HG03354 (cell line): ENCODE data around the gene SKI.

Experiments used
- ATAC-seq: cut with Tn5 transposase; IDR thresholded peaks from one replicate; pipeline ENCODE4 v1.9.1; 2021; ENCODE audit warnings: mild to moderate bottlenecking; ENCODE audit not compliant: unreplicated experiment, poor library complexity, severe bottlenecking

The SKI gene

DNA sequence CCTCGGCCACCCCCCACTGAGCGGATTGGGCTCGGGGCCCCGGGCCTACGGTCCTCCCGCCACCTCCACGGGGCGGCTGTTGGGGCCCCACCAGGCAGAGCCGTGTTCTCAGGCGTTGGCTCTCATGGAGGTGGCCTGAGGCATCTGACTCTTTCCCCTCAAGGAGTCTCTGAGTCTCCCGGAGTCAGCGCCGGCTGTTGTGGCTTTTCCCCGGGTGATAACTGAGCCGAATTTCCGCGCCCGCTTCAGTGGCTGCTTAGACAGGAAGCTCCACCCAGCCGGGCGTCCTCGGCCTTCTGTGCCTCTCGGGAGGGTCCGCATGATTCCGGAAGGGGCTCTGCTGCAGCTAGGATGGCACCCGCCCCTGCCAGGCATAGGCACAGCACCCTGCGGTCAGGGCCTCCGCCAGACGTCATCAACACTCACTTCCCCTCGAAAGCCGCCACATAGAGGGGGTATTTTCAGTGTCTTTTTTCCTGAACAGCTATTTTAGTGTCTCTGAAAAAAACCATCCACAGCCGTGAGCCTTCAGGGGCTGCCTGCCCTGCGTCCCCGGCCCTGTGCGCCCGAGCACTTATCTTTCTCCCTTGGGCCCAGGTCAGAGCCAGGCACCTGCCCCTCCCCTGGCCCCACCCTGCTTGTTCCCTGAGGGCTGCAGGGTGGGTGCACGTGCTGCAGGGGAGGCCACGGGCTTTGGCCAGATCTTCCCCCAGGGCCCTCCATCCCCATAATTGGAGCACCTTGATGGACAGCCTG, 72.9 kb downstream of the SKI start:
- ATAC-seq: peak; percentile 63

DNA sequence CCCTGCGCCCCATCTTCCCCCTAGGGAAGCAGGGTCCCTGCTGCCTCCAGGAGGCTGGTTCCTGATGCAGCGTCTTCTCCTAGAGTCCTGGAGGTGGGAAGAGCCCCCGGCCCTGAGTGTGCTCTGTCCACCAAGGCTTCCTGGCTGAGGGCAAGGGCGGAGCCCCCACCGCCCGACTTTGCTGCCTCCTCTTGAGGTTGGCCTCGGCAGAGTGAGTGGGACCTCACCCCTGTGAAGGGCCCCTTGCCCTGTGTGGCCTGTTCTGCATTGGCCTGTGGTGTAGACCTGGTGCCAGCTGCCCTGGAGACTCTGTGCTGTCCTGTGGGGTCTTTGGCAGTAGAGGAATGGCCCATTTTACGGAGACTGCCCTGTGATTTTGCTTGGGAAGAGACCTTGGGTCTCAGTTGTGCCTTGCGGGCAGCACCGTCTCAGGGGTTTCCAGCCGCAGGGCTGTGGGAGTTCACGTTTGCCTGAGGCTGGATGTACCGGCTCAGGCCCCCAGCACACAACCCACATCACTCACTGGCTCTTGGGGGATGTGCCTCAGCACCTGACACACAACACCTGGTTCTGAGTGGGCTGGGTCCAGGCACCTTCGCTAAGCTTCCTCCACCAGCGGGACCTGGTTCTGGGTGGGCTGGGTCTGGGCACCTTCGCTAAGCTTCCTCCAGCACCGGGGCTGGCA, 73.6 kb downstream of the SKI start:
- no peak for ATAC-seq

DNA sequence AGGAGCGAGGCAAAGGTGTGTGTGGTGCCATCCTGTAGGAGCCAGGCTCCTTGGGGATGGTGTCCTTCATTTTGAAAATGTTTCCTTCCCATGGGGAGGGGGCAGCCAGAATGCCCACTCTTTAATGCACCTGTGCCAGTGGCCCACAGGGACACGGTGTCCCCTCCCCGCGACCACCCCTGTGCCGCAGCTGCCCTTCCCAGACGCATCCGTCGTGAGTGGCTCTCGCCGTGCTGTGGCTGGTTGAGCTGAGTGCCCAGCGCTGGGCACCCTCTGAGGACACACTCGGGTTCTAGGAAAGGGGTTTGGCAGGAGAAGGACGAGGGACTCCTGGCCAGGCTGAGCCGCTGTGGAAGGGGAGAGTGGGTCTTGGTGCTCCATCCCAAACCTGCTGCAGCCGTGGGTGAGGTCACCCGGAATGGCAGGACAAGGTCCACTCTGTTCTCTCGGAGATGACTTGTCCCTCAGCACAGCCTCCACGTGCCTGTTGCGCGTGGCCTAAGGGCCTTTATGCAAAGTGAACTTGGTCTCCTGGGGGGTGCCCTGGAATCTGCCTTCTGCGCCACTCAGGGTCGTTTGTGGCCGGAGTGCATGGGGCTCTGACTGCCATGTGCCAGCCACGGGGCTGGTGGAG, 74.3 kb downstream of the SKI start:
- no peak for ATAC-seq

DNA sequence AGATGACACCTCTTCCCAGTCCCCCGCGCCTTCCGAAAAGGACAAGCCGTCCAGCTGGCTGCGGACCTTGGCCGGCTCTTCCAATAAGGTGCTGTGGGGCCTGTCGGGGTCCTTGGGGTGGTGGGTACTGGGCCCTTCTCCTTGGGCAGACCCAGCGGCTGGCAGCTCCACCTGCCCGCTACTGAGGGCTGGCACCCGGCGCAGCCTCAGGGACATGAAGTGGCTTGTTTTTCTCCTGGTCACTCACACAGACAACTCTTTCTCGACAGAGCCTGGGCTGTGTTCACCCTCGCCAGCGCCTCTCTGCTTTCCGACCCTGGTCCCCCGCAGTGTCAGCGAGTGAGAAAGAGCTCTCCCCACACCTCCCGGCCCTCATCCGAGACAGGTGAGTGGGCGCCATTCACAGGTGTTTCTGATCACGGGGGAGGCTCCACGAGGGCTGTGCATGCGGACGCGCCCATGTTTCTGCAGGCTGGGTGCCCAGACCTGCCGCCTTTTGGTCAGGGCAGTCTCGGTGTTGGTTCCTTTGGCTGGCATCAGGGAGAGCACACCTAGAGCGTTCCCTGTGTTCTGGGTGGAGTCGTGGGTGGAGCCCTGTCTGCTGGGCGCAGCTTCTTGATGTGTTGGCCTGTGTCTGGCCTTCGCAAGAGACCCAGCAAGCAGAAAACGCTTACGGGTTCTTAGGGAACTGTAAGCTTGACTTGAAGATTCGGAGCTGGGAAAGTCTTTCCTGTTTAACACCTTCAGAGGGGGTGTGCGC, 75.1 kb downstream of the SKI start:
- ATAC-seq: no peak

DNA sequence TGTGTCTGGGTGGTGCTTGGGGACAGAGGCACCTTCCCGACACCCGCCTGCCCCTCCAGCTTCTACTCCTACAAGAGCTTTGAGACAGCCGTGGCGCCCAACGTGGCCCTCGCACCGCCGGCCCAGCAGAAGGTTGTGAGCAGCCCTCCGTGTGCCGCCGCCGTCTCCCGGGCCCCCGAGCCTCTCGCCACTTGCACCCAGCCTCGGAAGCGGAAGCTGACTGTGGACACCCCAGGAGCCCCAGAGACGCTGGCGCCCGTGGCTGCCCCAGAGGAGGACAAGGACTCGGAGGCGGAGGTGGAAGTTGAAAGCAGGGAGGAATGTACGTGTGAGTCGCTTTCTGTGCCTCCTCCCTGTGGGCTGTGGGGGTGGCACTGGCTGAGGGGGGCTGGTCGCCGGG, 75.7 kb downstream of the SKI start:
- ATAC-seq: no peak

DNA sequence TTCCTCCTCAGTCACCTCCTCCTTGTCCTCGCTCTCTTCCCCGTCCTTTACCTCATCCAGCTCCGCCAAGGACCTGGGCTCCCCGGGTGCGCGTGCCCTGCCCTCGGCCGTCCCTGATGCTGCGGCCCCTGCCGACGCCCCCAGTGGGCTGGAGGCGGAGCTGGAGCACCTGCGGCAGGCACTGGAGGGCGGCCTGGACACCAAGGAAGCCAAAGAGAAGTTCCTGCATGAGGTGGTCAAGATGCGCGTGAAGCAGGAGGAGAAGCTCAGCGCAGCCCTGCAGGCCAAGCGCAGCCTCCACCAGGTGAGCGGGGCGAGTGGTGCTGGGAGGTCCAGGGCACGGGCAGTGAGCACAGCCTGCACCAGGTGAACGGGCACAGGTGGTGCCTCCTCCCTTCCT, 76.2 kb downstream of the SKI start:
- ATAC-seq: no peak

DNA sequence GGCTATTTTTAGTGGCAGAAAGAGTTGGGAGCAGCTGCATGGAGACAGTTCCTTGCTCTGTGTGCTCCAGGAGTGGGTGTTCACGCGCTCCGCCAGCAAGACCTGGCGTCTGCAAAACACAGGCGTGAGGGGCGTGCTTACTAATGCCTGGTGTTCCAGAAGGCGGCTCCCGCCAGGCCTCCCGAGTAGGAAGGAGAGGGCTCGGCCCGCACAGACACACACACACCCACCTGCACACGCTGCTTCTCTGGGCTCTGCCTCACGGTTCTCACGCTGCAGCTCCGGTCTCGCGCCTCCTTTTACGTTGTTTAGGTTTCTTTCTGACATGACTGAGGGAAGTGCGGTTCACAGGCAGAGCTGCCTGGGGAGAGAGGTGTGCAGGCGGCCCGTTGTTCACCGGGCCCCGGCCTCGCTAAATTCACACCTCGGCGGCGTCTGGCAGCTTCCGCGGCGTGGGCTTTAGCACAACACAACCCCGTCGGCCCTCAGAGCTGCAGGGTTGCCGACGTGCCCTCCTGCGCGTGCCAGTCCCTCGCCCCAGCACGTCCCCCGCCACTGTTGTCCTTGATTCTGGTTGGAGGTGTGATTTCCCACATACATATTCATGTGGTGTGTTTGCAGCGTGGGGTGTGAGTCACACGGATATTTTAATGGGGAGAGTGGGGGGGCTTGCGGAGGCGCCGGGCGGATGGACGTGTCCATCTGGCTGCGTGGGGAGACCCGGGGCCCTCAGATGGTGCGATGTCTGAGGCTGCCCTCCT, 77.0 kb downstream of the SKI start:
- ATAC-seq: no peak

DNA sequence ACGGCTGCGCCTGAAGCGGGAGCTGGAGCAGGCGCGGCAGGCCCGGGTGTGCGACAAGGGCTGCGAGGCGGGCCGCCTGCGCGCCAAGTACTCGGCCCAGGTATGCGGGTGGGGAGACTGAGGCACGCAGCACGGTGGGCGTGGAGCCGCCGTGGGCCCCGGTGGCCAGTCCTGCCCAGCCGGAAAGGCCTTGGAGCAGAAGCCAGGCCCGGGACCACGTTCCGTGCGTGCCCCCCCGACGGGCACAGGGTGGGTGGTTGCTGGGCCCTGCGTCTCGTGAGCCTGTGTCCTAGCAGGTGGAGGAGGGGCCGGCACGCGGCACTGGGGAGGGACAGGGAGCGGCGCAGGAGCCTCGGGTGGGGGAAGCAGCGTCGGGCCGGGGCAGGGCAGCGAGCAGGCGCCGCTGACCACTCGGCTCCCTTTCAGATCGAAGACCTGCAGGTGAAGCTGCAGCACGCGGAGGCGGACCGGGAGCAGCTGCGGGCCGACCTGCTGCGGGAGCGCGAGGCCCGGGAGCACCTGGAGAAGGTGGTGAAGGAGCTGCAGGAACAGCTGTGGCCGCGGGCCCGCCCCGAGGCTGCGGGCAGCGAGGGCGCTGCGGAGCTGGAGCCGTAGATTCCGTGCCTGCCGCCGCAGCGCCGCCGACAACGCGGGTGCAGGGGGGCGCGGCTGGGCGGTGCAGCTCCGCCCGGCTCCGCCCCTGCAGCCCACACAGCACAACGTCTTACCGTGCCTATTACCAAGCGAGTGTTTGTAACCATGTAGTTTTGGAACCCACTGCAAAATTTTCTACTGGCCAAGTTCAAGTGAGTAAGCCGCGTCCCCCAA, 78.2 kb downstream of the SKI start:
- no peak for ATAC-seq

DNA sequence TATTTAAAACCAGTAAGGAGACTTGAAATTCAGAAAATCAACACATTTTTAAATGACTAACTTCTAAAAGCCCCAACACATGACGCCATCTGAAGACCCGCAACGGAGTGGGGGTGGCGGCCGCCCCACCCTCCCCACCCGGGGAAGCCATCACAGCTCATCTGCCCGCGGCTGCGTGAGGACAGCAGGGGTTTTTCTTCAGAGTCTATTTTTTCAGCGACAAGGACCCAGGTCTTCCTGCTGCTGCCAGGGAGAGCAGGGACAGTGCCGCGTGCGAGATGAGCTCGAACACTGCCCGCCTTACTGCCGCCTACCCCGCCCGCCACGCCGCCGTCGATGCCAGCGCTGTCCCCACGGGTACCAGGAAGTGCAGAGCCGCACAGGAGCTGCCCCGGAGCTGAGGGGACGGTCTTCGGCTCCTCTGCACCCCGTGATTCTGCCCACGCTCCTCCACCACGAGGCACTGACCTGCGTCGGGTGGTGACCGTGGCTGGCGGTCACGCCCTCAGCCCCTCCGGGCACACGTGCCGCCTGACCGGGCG, 79.0 kb downstream of the SKI start:
- no peak for ATAC-seq

DNA sequence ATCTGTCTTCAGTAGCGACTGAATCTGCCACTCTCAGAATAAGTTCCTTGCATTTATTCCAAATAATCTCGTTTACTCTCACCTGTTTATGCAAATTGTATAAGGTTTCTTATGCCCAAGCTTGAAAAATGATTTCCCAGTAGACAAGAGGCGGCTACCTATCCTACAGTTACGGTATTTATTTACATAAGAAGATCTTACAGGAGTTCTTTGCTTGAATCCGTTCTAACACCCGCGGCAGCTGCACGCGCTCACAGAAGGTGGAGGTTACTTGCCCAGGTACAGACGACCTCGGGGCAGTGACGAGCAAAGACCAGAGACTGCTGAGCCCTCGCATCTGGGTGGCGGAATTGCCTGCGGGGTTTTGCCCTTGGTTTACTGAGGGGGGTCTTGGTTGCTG, 79.9 kb downstream of the SKI start:
- no peak for ATAC-seq

DNA sequence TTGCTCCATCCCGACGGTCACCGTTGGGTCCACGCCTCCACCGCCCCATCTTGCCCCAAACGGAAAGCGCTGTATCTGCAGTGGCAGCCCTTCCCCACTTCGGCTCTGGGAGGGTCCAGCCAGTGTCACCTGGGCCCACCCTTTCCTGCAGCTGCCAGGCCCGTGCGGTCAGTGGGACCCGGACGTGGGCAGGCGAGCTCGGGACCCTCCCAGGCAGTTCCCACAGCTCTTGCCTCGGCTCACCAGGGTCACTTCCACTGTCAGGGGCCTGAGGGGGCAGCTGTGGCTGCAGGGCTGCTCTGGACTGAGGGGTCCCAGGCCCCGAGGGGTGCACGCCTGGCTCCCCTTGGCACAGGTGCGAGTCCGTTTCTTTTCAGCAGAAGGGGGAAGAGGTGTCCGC, 80.7 kb downstream of the SKI start:
- ATAC-seq: no peak

DNA sequence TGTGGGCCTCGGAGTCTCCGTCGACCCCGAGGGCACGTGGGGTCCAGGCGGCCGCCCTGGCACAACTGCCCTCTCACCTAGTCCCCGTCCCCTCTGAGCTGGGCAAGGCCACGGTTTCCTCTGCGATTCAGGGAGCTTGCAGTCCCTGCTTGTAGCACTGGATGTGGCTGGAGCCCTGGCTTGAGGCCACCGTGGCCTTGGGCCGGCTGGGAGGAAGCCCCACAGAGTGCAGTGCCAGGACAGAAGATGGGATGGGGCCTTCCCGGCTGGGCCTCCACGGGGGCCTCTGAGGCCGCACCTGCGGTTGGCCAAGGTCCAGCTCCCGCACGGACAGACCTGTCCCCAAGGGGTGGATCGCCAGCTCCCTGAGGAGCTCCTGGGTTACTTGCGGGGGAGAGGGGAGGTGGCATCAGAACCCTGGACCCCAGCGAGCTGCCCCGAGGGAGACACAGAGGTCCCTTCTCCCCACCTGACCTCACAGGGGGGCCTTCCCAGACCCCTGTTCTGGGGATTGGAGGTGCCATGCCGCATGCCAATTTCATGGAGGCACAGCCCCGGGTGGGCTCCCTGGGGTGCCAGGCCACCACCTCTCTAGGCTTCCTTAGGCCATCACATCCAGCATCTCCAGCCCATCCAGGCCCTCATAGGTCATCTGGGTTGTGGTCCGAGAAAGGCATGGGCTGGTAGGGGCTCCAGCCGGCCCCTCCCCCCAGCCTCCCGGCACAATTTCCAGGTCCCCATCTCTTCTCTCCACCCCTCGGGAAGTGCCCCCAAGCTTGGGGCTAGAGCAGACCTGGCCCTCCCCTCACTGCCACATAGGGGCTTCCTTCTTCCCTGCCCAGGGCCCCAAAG, 82.4 kb downstream of the SKI start:
- no peak for ATAC-seq

DNA sequence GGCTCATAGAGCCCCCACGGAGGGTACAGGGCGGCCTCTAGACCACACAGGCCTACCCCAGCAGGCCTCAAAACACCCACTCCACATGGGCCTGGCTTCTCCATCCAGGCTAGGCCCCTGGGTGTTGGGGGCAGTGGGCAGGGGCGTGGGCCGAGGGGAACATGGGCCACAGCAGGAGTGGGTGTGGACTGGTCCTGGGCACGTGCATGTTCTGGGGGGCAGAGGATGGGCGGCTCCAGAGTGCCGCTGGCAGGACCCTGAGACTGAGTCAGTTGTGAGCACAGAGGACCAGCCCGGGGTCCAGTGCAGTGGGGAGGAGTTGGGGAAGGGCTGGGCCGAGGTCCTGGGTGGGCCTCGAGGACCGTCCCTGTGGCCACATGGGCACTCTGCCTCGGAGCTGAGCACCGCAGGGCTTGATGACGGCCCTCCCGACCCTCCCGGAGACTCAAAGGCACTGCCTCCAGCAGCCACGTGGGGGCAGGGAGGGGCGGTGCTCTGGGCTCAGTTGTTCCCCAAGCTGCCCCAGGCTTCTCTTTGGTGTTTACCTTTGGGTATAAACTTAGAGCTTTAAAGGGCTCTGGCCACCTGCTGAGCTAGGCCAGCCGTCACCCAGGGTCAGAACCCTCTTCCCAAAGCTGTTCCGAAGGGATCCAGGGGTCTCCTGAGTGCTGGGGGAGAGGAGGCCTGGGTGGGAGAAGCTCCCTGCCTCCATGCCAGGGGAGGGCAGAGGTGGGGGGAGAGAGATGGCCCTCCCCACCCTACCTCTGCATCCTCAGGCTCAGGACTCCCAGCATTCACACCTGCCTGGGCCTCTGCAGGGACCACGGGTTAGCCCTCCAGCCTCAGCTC, 83.3 kb downstream of the SKI start:
- ATAC-seq: no peak

DNA sequence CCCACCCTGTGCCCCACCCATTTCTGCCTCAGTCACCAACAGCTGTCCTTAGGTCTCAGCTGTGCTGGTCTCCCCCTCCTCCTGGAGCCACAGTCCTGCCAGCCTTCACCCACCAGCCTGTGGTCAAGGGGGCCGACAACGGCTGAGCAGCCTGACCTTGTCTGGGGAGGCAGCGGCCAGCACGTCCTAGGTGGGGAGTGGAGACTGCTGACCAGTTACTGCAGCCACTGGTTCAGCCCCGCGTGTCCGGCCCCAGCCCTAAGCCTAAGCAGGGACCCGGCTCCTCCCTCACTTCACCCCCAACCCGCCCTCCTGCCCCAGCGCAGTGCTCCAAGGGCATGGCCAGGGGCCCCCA, 84.0 kb downstream of the SKI start:
- ATAC-seq: no peak

DNA sequence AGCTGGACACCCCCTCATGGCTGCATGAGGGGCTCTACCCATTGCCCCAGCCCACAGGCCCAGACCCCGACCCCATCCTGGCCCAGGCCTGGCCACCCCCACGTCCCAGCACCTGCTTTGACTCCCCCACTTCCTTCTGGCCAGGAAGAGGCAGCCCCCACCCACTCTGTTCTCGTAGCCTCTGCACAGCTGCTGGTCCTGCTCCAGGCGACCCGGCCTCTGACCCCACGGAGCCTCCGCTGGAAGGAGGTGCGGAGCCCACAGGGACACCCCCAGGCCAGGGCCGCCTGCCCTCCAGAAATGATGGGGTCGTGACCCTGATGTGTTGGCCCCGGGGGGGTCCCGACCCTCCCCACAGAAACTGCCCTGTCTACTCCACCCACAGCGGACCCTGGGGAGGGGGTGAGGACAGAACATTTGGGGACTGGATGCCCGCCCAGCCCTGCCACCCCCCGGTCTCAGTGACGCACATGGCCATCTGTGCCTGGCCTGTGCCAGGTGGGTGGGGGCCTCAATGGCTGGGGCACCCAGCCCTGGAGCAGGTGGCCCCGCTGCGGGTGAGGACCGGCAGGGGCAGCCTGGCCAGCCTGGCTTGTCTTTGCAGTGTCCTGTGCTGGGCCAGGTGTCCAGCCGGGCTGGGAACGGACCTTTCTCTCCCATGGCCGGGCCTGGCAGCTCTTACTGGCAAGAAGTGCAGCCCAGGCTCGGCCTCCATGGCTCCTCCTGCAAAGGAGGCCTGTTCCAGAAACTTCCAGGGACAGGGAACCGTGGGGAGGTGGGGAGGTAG, 84.6 kb downstream of the SKI start:
- no peak for ATAC-seq

DNA sequence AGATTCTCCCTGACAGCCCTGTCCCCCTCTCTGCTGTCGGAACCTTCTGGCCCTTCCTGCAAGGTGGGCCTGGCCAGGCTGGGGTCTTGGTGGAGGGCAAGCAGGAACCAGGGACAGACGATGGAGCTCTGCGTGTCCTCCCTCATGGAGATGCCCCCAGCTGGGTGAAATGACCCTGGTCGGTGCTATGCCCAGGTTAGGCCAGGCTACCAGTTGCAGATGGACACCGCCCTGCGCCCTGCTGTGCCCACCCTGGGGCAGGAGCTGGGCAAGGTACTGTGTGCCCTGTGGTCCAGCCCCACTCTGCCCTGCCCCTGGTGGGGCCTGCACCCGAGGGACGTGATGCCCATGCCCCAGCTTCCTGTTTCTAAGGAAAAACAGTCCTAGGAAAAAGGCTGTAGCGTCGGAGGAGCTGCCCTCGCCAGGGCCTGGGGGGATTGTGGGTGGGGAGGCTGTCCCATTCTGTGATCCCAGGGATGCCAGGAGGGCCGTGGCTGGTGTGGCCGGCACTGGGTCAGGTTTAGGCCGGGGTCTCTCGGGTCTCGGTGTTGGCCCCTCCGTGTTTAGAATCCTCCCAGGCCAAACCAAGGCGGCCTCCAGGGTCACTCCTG, 85.6 kb downstream of the SKI start:
- no peak for ATAC-seq
